Activated naive CD8-positive, alpha-beta T cell treated with anti-CD3 and anti-CD28 coated beads for 36 hours (primary cell): Measurements from ENCODE around the gene TSPAN17. TPM values are rescaled to one million over a fixed set of nuclear protein-coding genes. Genes with fewer than 3 reads are reported as not detected.

Source experiments
- DNase-seq: peaks from one replicate; pipeline ENCODE4 v3.0.0; 2021
- H3K27ac Mint-ChIP-seq: one replicate; pipeline ENCODE4 v1.8.0; 2022; ENCODE audit warnings: mild to moderate bottlenecking, moderate library complexity, mixed read lengths
- H3K27me3 Mint-ChIP-seq: one replicate; pipeline ENCODE4 v1.8.0; 2022; ENCODE audit warnings: mild to moderate bottlenecking, mixed read lengths
- H3K36me3 Mint-ChIP-seq: one replicate; pipeline ENCODE4 v1.8.0; 2021; ENCODE audit warnings: mild to moderate bottlenecking, mixed read lengths
- H3K4me1 Mint-ChIP-seq: one replicate; pipeline ENCODE4 v1.8.0; 2021; ENCODE audit warnings: mixed read lengths
- H3K4me3 Mint-ChIP-seq: one replicate; pipeline ENCODE4 v1.8.0; 2022; ENCODE audit warnings: mild to moderate bottlenecking, moderate library complexity, mixed read lengths
- H3K9me3 Mint-ChIP-seq: one replicate; pipeline ENCODE4 v1.8.0; 2022; ENCODE audit warnings: mixed read lengths
- total RNA-seq, 2 experiments: library from RNA; stranded (reverse); gene quantifications; one replicate each; pipeline ENCODE4 v1.2.3, GENCODE V29; 2021

TSPAN17 gene
- total RNA-seq, 2 experiments from 2014 or later: 25.3 to 28.6 TPM

- Mint-ChIP-seq H3K4me3 (no peak overlapping the region), H3K9me3 (no peaks in the 10 kb centered on the region), H3K4me1 (peaks cover 21% of the 10 kb centered on the region), H3K27ac (no peak overlapping the region), H3K27me3 (no peaks in the 10 kb centered on the region), H3K36me3 (no peaks in the 10 kb centered on the region)
- no peak for DNase-seq
These were observed 3.0 kb upstream of the TSPAN17 start for GRCh38 chr5:176644294-176644693.

DNA sequence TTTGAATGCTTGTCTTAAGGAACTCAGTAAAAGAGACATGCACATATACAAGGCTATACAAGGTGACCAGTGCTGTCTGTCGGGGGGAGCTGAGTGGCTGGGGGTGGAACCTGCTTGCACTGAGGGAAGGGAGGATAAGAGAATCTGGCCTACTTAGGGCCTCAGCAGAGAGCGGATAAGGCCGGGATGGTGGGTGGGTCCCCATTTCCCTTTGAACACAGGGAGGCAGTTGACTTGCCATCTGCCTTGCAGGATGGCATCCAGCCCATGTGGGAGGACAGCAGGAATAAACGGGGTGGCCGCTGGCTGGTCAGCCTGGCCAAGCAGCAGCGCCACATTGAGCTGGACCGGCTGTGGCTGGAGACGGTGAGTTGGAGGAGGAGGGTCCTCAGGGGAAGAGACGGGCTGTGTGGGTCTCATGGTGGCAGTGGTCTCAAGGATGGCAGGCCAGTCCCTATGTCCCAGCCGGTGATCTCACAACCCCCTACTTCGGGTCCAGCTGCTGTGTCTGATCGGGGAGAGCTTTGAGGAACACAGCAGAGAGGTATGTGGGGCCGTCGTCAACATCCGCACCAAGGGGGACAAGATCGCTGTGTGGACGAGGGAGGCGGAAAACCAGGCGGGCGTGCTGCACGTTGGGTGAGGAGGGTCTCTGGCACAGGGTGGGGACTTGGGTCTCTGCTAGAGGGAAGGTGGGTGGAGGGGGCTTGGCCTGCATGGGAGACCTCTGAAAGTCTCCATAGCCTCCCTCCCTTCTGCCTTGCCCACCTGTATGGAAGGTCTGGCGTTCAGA, 2.2 kb upstream of the TSPAN17 start:
- DNase-seq: no peak
- H3K27me3 Mint-ChIP-seq: no peaks in the 10 kb centered on the region
- H3K4me1 Mint-ChIP-seq: peaks cover 26% of the 10 kb centered on the region
- H3K4me3 Mint-ChIP-seq: no peak overlapping the region
- no peak overlapping the region for H3K27ac Mint-ChIP-seq
- H3K36me3 Mint-ChIP-seq: no peaks in the 10 kb centered on the region
- H3K9me3 Mint-ChIP-seq: no peaks in the 10 kb centered on the region

DNA sequence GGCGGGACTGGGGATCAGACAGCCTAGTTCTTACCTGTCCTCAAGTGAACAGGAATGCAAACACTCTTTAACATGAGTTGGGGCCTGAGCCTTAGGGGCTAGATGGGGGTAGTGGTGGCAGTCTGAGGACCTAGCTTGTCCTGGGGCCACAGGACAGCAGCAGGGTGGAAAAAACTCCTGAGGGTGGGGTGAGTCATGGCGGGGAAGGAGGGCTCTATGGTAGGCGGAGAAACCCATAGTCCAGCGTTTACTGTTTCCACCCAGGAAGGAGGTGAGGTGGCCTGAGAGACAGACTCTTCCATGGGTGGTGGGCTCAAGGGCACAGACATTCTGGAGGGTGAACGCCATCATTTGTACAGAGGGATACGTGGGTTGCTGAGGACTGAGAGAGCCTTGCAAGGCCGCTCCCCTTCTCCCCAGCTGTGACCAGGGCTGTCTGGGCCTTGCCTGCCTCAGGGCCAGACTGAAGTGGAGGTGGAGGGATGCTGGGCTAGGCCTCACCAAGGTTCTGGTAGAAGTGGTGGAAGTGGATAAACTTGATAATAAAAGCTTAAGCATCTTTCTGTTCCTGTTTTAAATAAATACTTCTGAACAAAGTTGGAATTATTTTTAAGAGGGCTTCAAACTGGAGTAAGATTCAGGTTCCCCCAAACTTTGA, 1.1 kb upstream of the TSPAN17 start:
- Mint-ChIP-seq H3K4me3 (peak overlapping the region; percentile 76), H3K27ac (peak overlapping the region; percentile 80), H3K9me3 (no peaks in the 10 kb centered on the region), H3K36me3 (peaks cover 5% of the 10 kb centered on the region), H3K27me3 (peaks cover 5% of the 10 kb centered on the region), H3K4me1 (peaks cover 33% of the 10 kb centered on the region)
- no peak for DNase-seq

DNA sequence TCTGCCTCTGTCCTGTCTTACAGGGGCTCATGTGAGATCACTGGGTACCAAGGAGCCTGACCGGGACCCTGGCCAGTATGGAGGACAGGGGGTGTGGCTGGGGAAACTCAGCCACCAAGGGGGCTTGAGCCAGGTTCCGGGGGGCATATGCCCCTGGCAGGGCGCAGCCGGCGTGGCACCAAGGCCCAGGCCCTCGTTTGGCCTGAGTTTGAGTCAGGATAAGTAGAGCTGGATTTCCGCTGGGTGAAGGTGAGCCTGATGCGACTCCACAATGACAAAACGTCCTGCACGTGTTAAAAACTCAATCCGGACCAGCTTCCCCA, 616 bp upstream of the TSPAN17 start:
- peaks cover 37% of the 10 kb centered on the region for H3K4me1 Mint-ChIP-seq
- H3K27me3 Mint-ChIP-seq: peaks cover 5% of the 10 kb centered on the region
- peak overlapping the region; percentile 76 for H3K4me3 Mint-ChIP-seq
- H3K9me3 Mint-ChIP-seq: no peaks in the 10 kb centered on the region
- peaks cover 8% of the 10 kb centered on the region for H3K36me3 Mint-ChIP-seq
- DNase-seq: no peak
- peak overlapping the region; percentile 80 for H3K27ac Mint-ChIP-seq

DNA sequence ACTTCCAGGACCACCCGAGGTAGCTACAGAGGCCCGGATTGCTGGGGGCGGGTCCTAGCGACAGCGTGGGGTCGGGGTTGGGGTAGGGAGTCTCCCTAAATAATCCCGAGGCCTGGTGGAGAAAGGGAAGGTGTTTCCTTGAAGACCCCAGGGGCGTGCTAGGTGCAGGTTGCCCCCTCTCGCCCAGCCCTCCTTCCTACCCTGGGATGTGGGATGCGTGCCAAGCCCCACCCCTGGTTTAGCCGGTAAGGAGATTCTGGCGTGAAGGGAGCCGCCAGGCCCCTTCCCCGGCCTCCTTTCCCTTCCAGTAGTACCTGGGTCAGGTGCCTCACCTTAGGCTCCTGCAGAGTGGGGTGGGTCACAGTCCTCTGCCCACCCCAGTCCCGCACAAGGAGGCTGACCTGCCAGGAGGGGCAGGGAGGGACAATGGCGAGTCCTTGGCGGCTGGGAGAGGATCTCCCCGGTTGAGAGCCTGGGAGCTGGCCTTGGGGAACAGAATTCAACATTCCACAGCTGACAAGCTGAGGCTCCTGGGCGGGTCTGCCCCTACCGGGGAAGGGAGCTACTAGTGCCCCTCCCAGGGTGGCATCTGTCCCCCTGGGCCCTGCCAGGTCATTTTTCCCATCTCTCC, 674 bp downstream of the TSPAN17 start:
- no peak for DNase-seq
- Mint-ChIP-seq H3K4me3 (peak overlapping the region; percentile 86), H3K4me1 (peaks cover 44% of the 10 kb centered on the region), H3K9me3 (no peaks in the 10 kb centered on the region), H3K27ac (peak overlapping the region; percentile 86), H3K27me3 (peaks cover 5% of the 10 kb centered on the region), H3K36me3 (peaks cover 10% of the 10 kb centered on the region)

GRCh38 chr5:176648474-176649194, 1.4 kb downstream of the TSPAN17 start:
- peaks cover 16% of the 10 kb centered on the region for H3K36me3 Mint-ChIP-seq
- H3K4me1 Mint-ChIP-seq: peaks cover 51% of the 10 kb centered on the region
- DNase-seq: peak; percentile 44
- H3K27ac Mint-ChIP-seq: peak overlapping the region; percentile 46
- H3K9me3 Mint-ChIP-seq: no peaks in the 10 kb centered on the region
- peak overlapping the region; percentile 86 for H3K4me3 Mint-ChIP-seq
- H3K27me3 Mint-ChIP-seq: peaks cover 5% of the 10 kb centered on the region

DNA sequence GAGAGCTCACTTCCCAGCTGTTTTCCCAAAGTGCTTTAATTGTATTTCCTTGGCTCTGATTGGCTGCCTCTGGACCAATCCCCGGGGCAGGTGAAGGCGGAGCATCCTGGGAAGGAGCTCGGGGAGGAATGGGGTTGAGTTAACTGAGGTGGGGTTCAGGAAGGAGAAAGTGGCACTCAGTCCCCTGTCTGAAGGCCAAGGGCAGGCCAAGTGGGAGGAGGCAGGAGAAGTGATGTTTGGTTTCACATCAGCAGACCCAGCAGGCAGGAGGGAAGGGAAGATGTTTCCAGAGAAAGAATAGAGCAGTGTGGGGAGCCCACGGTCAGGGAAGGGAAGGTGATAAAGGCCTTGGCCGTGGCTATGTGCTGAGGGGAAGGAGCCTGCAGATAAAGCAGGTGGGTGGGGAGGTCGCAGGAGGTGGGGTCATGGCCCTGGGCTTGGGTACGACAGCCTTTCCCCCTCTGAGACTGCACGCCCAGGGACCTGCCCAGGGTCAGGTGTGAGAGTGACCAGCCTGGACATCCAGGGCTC, 3.1 kb downstream of the TSPAN17 start:
- H3K27me3 Mint-ChIP-seq: peaks cover 5% of the 10 kb centered on the region
- H3K27ac Mint-ChIP-seq: no peak overlapping the region
- DNase-seq: no peak
- peaks cover 60% of the 10 kb centered on the region for H3K4me1 Mint-ChIP-seq
- peaks cover 16% of the 10 kb centered on the region for H3K36me3 Mint-ChIP-seq
- H3K9me3 Mint-ChIP-seq: no peaks in the 10 kb centered on the region
- H3K4me3 Mint-ChIP-seq: no peak overlapping the region

- peaks cover 53% of the 10 kb centered on the region for H3K4me1 Mint-ChIP-seq
- no peak for DNase-seq
- H3K27ac Mint-ChIP-seq: no peak overlapping the region
- H3K36me3 Mint-ChIP-seq: peaks cover 16% of the 10 kb centered on the region
- no peak overlapping the region for H3K4me3 Mint-ChIP-seq
- H3K9me3 Mint-ChIP-seq: no peaks in the 10 kb centered on the region
- peaks cover 5% of the 10 kb centered on the region for H3K27me3 Mint-ChIP-seq
These were observed 4.2 kb downstream of the TSPAN17 start for GRCh38 chr5:176651472-176651980.

- Mint-ChIP-seq H3K4me3 (no peak overlapping the region), H3K27me3 (peaks cover 5% of the 10 kb centered on the region), H3K9me3 (no peaks in the 10 kb centered on the region), H3K27ac (no peak overlapping the region), H3K36me3 (peaks cover 16% of the 10 kb centered on the region), H3K4me1 (peaks cover 49% of the 10 kb centered on the region)
- no peak for DNase-seq
These were observed 4.9 kb downstream of the TSPAN17 start for GRCh38 chr5:176652136-176652535.

- Mint-ChIP-seq H3K4me3 (no peak overlapping the region), H3K27me3 (peaks cover 5% of the 10 kb centered on the region), H3K27ac (peak overlapping the region; percentile 51), H3K36me3 (peaks cover 16% of the 10 kb centered on the region), H3K4me1 (peaks cover 55% of the 10 kb centered on the region), H3K9me3 (no peaks in the 10 kb centered on the region)
- peak; percentile 85 for DNase-seq
These were observed 6.4 kb downstream of the TSPAN17 start for GRCh38 chr5:176653401-176654385.

- Mint-ChIP-seq H3K36me3 (peaks cover 16% of the 10 kb centered on the region), H3K27me3 (peaks cover 5% of the 10 kb centered on the region), H3K4me3 (no peak overlapping the region), H3K27ac (no peak overlapping the region), H3K4me1 (peaks cover 55% of the 10 kb centered on the region), H3K9me3 (no peaks in the 10 kb centered on the region)
- peak; percentile 12 for DNase-seq
These were observed 7.6 kb downstream of the TSPAN17 start for GRCh38 chr5:176654856-176655255.

DNA sequence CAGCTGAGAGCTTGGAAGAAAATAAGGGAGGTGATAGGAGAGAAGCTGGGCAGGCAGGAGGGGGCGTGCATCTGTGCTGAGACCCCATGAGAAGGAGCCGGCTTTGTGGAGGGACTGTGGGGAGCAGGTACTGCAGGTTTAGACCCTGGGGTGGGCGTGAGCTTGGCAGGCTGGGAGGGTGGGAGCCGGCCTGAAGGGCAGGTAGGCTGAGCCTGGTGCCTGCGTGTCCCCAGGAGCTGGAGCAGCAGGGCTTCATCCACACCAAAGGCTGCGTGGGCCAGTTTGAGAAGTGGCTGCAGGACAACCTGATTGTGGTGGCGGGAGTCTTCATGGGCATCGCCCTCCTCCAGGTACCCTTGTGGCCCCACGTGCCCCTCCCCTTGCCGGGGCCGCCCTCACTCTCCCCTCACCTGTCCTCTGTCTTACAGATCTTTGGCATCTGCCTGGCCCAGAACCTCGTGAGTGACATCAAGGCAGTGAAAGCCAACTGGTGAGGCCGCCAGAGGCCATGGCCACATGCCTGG, 9.2 kb downstream of the TSPAN17 start:
- Mint-ChIP-seq H3K36me3 (peaks cover 8% of the 10 kb centered on the region), H3K4me1 (peaks cover 52% of the 10 kb centered on the region), H3K9me3 (no peaks in the 10 kb centered on the region), H3K27ac (no peak overlapping the region), H3K4me3 (no peak overlapping the region), H3K27me3 (no peaks in the 10 kb centered on the region)
- no peak for DNase-seq

DNA sequence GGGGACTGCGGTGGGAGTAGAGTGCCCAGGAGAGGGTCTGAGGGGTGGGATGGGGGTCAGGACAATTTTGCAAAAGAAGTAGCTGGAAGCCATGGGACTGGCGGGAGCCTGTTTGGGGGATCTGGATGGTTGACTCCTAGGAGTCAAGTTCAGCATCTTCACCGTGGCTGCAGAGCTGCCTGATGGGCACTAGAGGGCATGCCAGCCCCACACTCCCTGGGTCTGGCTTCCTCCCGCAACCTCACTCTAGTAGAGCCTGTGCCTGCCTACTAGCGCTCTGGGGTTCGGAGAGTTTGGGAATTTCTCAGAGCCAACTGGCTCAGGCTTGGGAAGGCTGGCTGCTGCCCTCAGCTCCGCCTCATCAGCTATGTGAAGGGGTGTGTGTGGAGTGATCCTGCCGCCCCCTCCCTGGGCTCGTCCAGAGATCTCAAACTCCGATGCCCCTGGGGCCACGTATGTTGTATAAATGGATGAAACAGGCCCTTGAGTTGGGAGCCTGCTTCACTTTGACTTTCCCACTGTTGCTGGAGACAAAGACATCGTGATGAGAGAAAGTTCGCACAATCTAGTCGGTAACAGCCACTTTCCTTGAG, 10.8 kb downstream of the TSPAN17 start:
- H3K4me1 Mint-ChIP-seq: peaks cover 42% of the 10 kb centered on the region
- H3K4me3 Mint-ChIP-seq: no peak overlapping the region
- peaks cover 5% of the 10 kb centered on the region for H3K36me3 Mint-ChIP-seq

More for the DNA sequence above, 10.8 kb downstream of the TSPAN17 start:
- Mint-ChIP-seq H3K27me3 (no peaks in the 10 kb centered on the region), H3K27ac (no peak overlapping the region), H3K9me3 (no peaks in the 10 kb centered on the region)
- peak; percentile 64 for DNase-seq
